Measurements from ENCODE around the gene TAF10.

GRCh38 chr11:6599881-6600390, 12.1 kb downstream of the TAF10 start:
- TF ChIP-seq POLR2A (IDR thresholded peaks at IDR 0.05): no peak
- TF ChIP-seq, protein P1, sequence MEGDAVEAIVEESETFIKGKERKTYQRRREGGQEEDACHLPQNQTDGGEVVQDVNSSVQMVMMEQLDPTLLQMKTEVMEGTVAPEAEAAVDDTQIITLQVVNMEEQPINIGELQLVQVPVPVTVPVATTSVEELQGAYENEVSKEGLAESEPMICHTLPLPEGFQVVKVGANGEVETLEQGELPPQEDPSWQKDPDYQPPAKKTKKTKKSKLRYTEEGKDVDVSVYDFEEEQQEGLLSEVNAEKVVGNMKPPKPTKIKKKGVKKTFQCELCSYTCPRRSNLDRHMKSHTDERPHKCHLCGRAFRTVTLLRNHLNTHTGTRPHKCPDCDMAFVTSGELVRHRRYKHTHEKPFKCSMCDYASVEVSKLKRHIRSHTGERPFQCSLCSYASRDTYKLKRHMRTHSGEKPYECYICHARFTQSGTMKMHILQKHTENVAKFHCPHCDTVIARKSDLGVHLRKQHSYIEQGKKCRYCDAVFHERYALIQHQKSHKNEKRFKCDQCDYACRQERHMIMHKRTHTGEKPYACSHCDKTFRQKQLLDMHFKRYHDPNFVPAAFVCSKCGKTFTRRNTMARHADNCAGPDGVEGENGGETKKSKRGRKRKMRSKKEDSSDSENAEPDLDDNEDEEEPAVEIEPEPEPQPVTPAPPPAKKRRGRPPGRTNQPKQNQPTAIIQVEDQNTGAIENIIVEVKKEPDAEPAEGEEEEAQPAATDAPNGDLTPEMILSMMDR (IDR thresholded peaks at IDR 0.05): no peak

All from transverse colon (tissue), 3 donors.